ENCODE measurements around the gene PSME1. TPM values are rescaled to one million over a fixed set of nuclear protein-coding genes. Genes with fewer than 3 reads are reported as not detected.

The PSME1 gene
- total and polyA plus RNA-seq, 5 donors from 2014 or later = 294 to 1,230 (median 825) TPM

GRCh38 chr14:24164518-24164991, 28.6 kb downstream of the PSME1 start:
- Histone ChIP-seq H3K27me3 (ENCODE audit: control insufficient read depth, insufficient read depth, low read length) (no peaks in the 10 kb centered on the region), H3K9me3 (ENCODE audit: control insufficient read depth in 2 of 2, low read length in 2 of 2) (no peaks in the 10 kb centered on the region), H3K4me3 (ENCODE audit: low read depth, low read length) (no peak overlapping the region), H3K36me3 (ENCODE audit: control insufficient read depth, insufficient read depth, low read length) (peaks cover 53% of the 10 kb centered on the region), H3K27ac (ENCODE audit: insufficient read depth, low read length, poor library complexity, severe bottlenecking) (no peak overlapping the region), H3K4me1 (ENCODE audit: control insufficient read depth, insufficient read depth, low read length, poor library complexity, severe bottlenecking) (peaks cover 52% of the 10 kb centered on the region)
- Mint-ChIP-seq H3K27ac (peak overlapping the region in 1 of 3 donors; percentile 59), H3K4me1 (peaks cover 7 to 75% (median 42%) of the 10 kb centered on the region in 4 donors), H3K4me3 (peak overlapping the region in 3 of 4 donors; percentile 33 to 85 (median 67)), H3K9me3 (no peaks in the 10 kb centered on the region), H3K27me3 (no peaks in the 10 kb centered on the region), H3K36me3 (peaks cover 52% of the 10 kb centered on the region)
- no peak for DNase-seq
- no peak for ATAC-seq (ENCODE audit: low read depth in 2 of 2)

GRCh38 chr14:24165785-24166184, 29.8 kb downstream of the PSME1 start:
- H3K27ac ChIP-seq (ENCODE audit: insufficient read depth, low read length, poor library complexity, severe bottlenecking) = no peak overlapping the region
- no peak overlapping the region for H3K4me3 ChIP-seq (ENCODE audit: low read depth, low read length)
- peaks cover 54% of the 10 kb centered on the region for H3K36me3 ChIP-seq (ENCODE audit: control insufficient read depth, insufficient read depth, low read length)
- Mint-ChIP-seq H3K4me1 (peaks cover 7 to 70% (median 42%) of the 10 kb centered on the region in 4 donors), H3K36me3 (peaks cover 55% of the 10 kb centered on the region), H3K4me3 (peak overlapping the region in 1 of 4 donors; percentile 28), H3K9me3 (peaks cover 0 to under 1% (median 0%) of the 10 kb centered on the region in 7 donors), H3K27me3 (no peaks in the 10 kb centered on the region), H3K27ac (no peak overlapping the region)
- ATAC-seq (ENCODE audit: low read depth in 2 of 2) (no peak), DNase-seq (no peak)
- H3K27me3 ChIP-seq (ENCODE audit: control insufficient read depth, insufficient read depth, low read length) = no peaks in the 10 kb centered on the region
- H3K9me3 ChIP-seq (ENCODE audit: control insufficient read depth in 2 of 2, low read length in 2 of 2) = no peaks in the 10 kb centered on the region
- H3K4me1 ChIP-seq (ENCODE audit: control insufficient read depth, insufficient read depth, low read length, poor library complexity, severe bottlenecking) = peaks cover 43% of the 10 kb centered on the region

GRCh38 chr14:24167469-24168114, 31.6 kb downstream of the PSME1 start:
- Mint-ChIP-seq H3K9me3 (peaks cover 0 to 2% (median 0%) of the 10 kb centered on the region in 7 donors), H3K27ac (peak overlapping the region in 1 of 3 donors; percentile 64), H3K4me3 (peak overlapping the region in 1 of 4 donors; percentile 69), H3K4me1 (peaks cover 7 to 68% (median 41%) of the 10 kb centered on the region in 4 donors), H3K36me3 (peaks cover 40% of the 10 kb centered on the region), H3K27me3 (peaks cover 5% of the 10 kb centered on the region)
- no peak overlapping the region for H3K27ac ChIP-seq (ENCODE audit: insufficient read depth, low read length, poor library complexity, severe bottlenecking)
- no peak for ATAC-seq (ENCODE audit: low read depth in 2 of 2)
- peaks cover 44% of the 10 kb centered on the region for H3K4me1 ChIP-seq (ENCODE audit: control insufficient read depth, insufficient read depth, low read length, poor library complexity, severe bottlenecking)
- peaks cover 54% of the 10 kb centered on the region for H3K36me3 ChIP-seq (ENCODE audit: control insufficient read depth, insufficient read depth, low read length)
- H3K9me3 ChIP-seq (ENCODE audit: control insufficient read depth in 2 of 2, low read length in 2 of 2) = no peaks in the 10 kb centered on the region
- DNase-seq = no peak
- no peak overlapping the region for H3K4me3 ChIP-seq (ENCODE audit: low read depth, low read length)
- H3K27me3 ChIP-seq (ENCODE audit: control insufficient read depth, insufficient read depth, low read length) = no peaks in the 10 kb centered on the region

- peak within 1 kb of the TSS; percentile 76 to 91 (median 87) for H3K27ac Mint-ChIP-seq
- H3K27me3 Mint-ChIP-seq = peaks cover 5% of the 10 kb centered on the region
- H3K9me3 ChIP-seq (ENCODE audit: control insufficient read depth in 2 of 2, low read length in 2 of 2) = no peaks in the 10 kb centered on the region
- peaks cover 1 to 51% (median 30%) of the 10 kb centered on the region in 4 donors for H3K4me1 Mint-ChIP-seq
- peak within 1 kb of the TSS; percentile 83 to 96 (median 92) for H3K4me3 Mint-ChIP-seq
- peaks cover 16% of the 10 kb centered on the region for H3K4me1 ChIP-seq (ENCODE audit: control insufficient read depth, insufficient read depth, low read length, poor library complexity, severe bottlenecking)
- H3K9me3 Mint-ChIP-seq = peaks cover 0 to 2% (median 0%) of the 10 kb centered on the region in 7 donors
- H3K4me3 ChIP-seq (ENCODE audit: low read depth, low read length) = peak within 1 kb of the TSS; percentile 26
- peaks cover 27% of the 10 kb centered on the region for H3K36me3 Mint-ChIP-seq
- H3K27ac ChIP-seq (ENCODE audit: insufficient read depth, low read length, poor library complexity, severe bottlenecking) = peak within 1 kb of the TSS; percentile 65
- H3K36me3 ChIP-seq (ENCODE audit: control insufficient read depth, insufficient read depth, low read length) = peaks cover 18% of the 10 kb centered on the region
- DNase-seq (peak; percentile 72 to 84 (median 74)), ATAC-seq (ENCODE audit: low read depth in 2 of 2) (peak; percentile 74 to 82)
- H3K27me3 ChIP-seq (ENCODE audit: control insufficient read depth, insufficient read depth, low read length) = no peaks in the 10 kb centered on the region
These were observed 35.6 kb downstream of the PSME1 start, which contains the start of gene REC8 for GRCh38 chr14:24171422-24172260. Gene REC8 (plus strand): TSS chr14:24172080. CDS start chr14:24172553, 473 bp downstream.

- DNase-seq (no peak), ATAC-seq (ENCODE audit: low read depth in 2 of 2) (no peak)
- Histone ChIP-seq H3K4me3 (ENCODE audit: low read depth, low read length) (peak overlapping the region; percentile 26), H3K27ac (ENCODE audit: insufficient read depth, low read length, poor library complexity, severe bottlenecking) (peak overlapping the region; percentile 65), H3K27me3 (ENCODE audit: control insufficient read depth, insufficient read depth, low read length) (no peaks in the 10 kb centered on the region), H3K9me3 (ENCODE audit: control insufficient read depth in 2 of 2, low read length in 2 of 2) (no peaks in the 10 kb centered on the region), H3K36me3 (ENCODE audit: control insufficient read depth, insufficient read depth, low read length) (peaks cover 22% of the 10 kb centered on the region), H3K4me1 (ENCODE audit: control insufficient read depth, insufficient read depth, low read length, poor library complexity, severe bottlenecking) (peaks cover 16% of the 10 kb centered on the region)
- H3K27me3 Mint-ChIP-seq = peaks cover 5% of the 10 kb centered on the region
- peak overlapping the region; percentile 69 to 91 (median 76) for H3K27ac Mint-ChIP-seq
- peaks cover 0 to 2% (median 0%) of the 10 kb centered on the region in 7 donors for H3K9me3 Mint-ChIP-seq
- peak overlapping the region; percentile 54 to 93 (median 87) for H3K4me3 Mint-ChIP-seq
- peaks cover 0 to 51% (median 27%) of the 10 kb centered on the region in 4 donors for H3K4me1 Mint-ChIP-seq
- peaks cover 22% of the 10 kb centered on the region for H3K36me3 Mint-ChIP-seq
These were observed 36.4 kb downstream of the PSME1 start for GRCh38 chr14:24172261-24172860.

GRCh38 chr14:24172871-24173281, 36.9 kb downstream of the PSME1 start:
- Mint-ChIP-seq H3K4me1 (peaks cover 0 to 47% (median 25%) of the 10 kb centered on the region in 4 donors), H3K27me3 (peaks cover 5% of the 10 kb centered on the region), H3K9me3 (peaks cover 0 to 2% (median 0%) of the 10 kb centered on the region in 7 donors), H3K36me3 (peaks cover 18% of the 10 kb centered on the region), H3K4me3 (peak overlapping the region; percentile 41 to 82 (median 54)), H3K27ac (peak overlapping the region in 2 of 3 donors; percentile 56 to 76)
- Histone ChIP-seq H3K9me3 (ENCODE audit: control insufficient read depth in 2 of 2, low read length in 2 of 2) (no peaks in the 10 kb centered on the region), H3K27ac (ENCODE audit: insufficient read depth, low read length, poor library complexity, severe bottlenecking) (no peak overlapping the region), H3K4me1 (ENCODE audit: control insufficient read depth, insufficient read depth, low read length, poor library complexity, severe bottlenecking) (peaks cover 16% of the 10 kb centered on the region), H3K36me3 (ENCODE audit: control insufficient read depth, insufficient read depth, low read length) (peaks cover 20% of the 10 kb centered on the region), H3K27me3 (ENCODE audit: control insufficient read depth, insufficient read depth, low read length) (no peaks in the 10 kb centered on the region), H3K4me3 (ENCODE audit: low read depth, low read length) (no peak overlapping the region)
- DNase-seq = peak in 1 of 3 donors; percentile 23
- ATAC-seq (ENCODE audit: low read depth in 2 of 2) = no peak

GRCh38 chr14:24176599-24176998, 40.6 kb downstream of the PSME1 start:
- no peak overlapping the region for H3K27ac ChIP-seq (ENCODE audit: insufficient read depth, low read length, poor library complexity, severe bottlenecking)
- peaks cover 40% of the 10 kb centered on the region for H3K36me3 ChIP-seq (ENCODE audit: control insufficient read depth, insufficient read depth, low read length)
- no peak overlapping the region for H3K4me3 Mint-ChIP-seq
- H3K4me1 Mint-ChIP-seq = peaks cover 0 to 32% (median 9%) of the 10 kb centered on the region in 4 donors
- H3K27me3 ChIP-seq (ENCODE audit: control insufficient read depth, insufficient read depth, low read length) = no peaks in the 10 kb centered on the region
- no peak overlapping the region for H3K4me3 ChIP-seq (ENCODE audit: low read depth, low read length)
- no peaks in the 10 kb centered on the region for H3K9me3 Mint-ChIP-seq
- no peak overlapping the region for H3K27ac Mint-ChIP-seq
- no peak for DNase-seq
- peaks cover 17% of the 10 kb centered on the region for H3K36me3 Mint-ChIP-seq
- peaks cover 6% of the 10 kb centered on the region for H3K4me1 ChIP-seq (ENCODE audit: control insufficient read depth, insufficient read depth, low read length, poor library complexity, severe bottlenecking)
- no peak for ATAC-seq (ENCODE audit: low read depth in 2 of 2)
- H3K9me3 ChIP-seq (ENCODE audit: control insufficient read depth in 2 of 2, low read length in 2 of 2) = no peaks in the 10 kb centered on the region
- peaks cover 2% of the 10 kb centered on the region for H3K27me3 Mint-ChIP-seq

Data from CD4-positive, CD25-positive, alpha-beta regulatory T cell (primary cell).